ENCODE data around the gene MAP1S. TPM values are rescaled to one million over a fixed set of nuclear protein-coding genes. Genes with fewer than 3 reads are reported as not detected.

Gene MAP1S
- total RNA-seq, result 91.8 and 93.4 TPM in 2 replicates
- long read RNA-seq, partial matches to known transcripts, result 2 of 2 reads
- long read RNA-seq, other reads (novel, unspliced or antisense), result 0 of 2 reads

GRCh38 chr19:17718947-17719711 is at the start of gene MAP1S:
MAP1S (plus strand) TSS chr19:17719480; CDS start chr19:17719503, 23 bp downstream.
- Mint-ChIP-seq H3K9me3 (no peaks in the 10 kb centered on the region), H3K4me1 (peaks cover 31% of the 10 kb centered on the region), H3K4me3 (peak within 1 kb of the TSS; percentile 96), H3K27ac (ENCODE audit: unreplicated experiment) (peak within 1 kb of the TSS; percentile 95), H3K36me3 (ENCODE audit: low read depth) (no peaks in the 10 kb centered on the region), H3K27me3 (ENCODE audit: low read depth) (no peaks in the 10 kb centered on the region)
- peak; percentile 82 for DNase-seq (ENCODE audit: low read depth, low spot score)
- TF ChIP-seq CTCF (conservative IDR thresholded peaks at IDR 0.05), result no peak

DNA sequence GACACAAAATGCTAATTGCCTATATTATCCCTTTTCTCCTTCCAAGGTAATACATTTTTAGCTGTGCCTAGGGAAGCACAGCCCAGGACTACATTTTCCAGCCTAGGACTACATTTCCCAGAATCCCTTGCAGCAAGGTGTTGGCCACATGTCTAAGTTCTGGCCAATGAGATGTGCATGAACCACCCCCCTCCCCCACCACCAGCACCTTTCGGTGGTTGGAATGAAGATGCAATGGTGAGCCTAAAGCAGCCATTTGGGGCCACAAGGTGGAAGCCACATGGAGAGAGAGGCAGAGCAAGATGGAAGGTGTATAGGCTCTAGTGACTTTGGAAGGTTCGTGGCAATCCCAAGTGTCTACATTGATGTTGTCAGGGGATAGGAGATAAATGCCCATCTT is 47.4 kb upstream of the MAP1S start:
- Mint-ChIP-seq H3K27me3 (ENCODE audit: low read depth) (peaks cover 6% of the 10 kb centered on the region), H3K27ac (ENCODE audit: unreplicated experiment) (peak overlapping the region; percentile 20), H3K4me1 (no peaks in the 10 kb centered on the region), H3K9me3 (peaks cover 2% of the 10 kb centered on the region), H3K36me3 (ENCODE audit: low read depth) (no peaks in the 10 kb centered on the region), H3K4me3 (no peak overlapping the region)
- DNase-seq (ENCODE audit: low read depth, low spot score), result peak; percentile 11
- TF ChIP-seq CTCF (conservative IDR thresholded peaks at IDR 0.05), result no peak

GRCh38 chr19:17673937-17674799 is 45.1 kb upstream of the MAP1S start:
- no peak overlapping the region for H3K4me3 Mint-ChIP-seq
- H3K27me3 Mint-ChIP-seq (ENCODE audit: low read depth), result peaks cover 19% of the 10 kb centered on the region
- H3K9me3 Mint-ChIP-seq, result peaks cover 2% of the 10 kb centered on the region
- H3K36me3 Mint-ChIP-seq (ENCODE audit: low read depth), result no peaks in the 10 kb centered on the region
- DNase-seq (ENCODE audit: low read depth, low spot score), result no peak
- no peak for TF ChIP-seq CTCF (conservative IDR thresholded peaks at IDR 0.05)
- H3K4me1 Mint-ChIP-seq, result no peaks in the 10 kb centered on the region
- no peak overlapping the region for H3K27ac Mint-ChIP-seq (ENCODE audit: unreplicated experiment)

- no peak for TF ChIP-seq CTCF (conservative IDR thresholded peaks at IDR 0.05)
- Mint-ChIP-seq H3K4me3 (no peak overlapping the region), H3K4me1 (peaks cover 11% of the 10 kb centered on the region), H3K9me3 (peaks cover 2% of the 10 kb centered on the region), H3K27ac (ENCODE audit: unreplicated experiment) (peak overlapping the region; percentile 27), H3K27me3 (ENCODE audit: low read depth) (peaks cover 39% of the 10 kb centered on the region), H3K36me3 (ENCODE audit: low read depth) (no peaks in the 10 kb centered on the region)
- DNase-seq (ENCODE audit: low read depth, low spot score), result no peak
These were observed 43.0 kb upstream of the MAP1S start for GRCh38 chr19:17676295-17676694.

DNA sequence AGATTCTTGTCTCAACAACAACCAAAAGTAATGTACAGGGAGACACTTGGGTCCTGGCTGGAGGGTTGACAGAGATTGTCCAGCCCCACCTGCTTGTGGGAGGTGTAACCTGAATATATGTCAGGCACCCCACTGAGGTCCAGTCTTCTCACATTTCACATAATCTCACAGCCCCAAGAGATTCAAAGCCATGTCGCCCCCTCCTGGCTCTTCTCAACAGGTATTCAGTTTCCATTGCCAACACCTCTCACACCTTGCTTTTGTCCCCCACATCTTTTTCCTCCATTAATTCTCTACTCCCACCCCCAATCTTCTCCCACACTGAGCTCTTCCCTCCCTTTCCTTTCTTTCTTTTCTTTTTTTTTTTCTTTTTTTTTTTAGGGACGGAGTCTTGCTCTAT is 42.3 kb upstream of the MAP1S start:
- Mint-ChIP-seq H3K9me3 (peaks cover under 1% of the 10 kb centered on the region), H3K4me1 (peaks cover 11% of the 10 kb centered on the region), H3K36me3 (ENCODE audit: low read depth) (no peaks in the 10 kb centered on the region), H3K4me3 (no peak overlapping the region), H3K27me3 (ENCODE audit: low read depth) (peaks cover 43% of the 10 kb centered on the region), H3K27ac (ENCODE audit: unreplicated experiment) (no peak overlapping the region)
- peak; percentile 15 for TF ChIP-seq CTCF (conservative IDR thresholded peaks at IDR 0.05)
- DNase-seq (ENCODE audit: low read depth, low spot score), result no peak

Data from neural crest cell (in vitro differentiated cells).